Epidermal melanocyte (primary cell): ENCODE measurements around the gene LCLAT1.

Experiments
- DNase-seq: peaks from one replicate; pipeline ENCODE4 v3.0.0; 2011; ENCODE audit warnings: low spot score; ENCODE audit not compliant: insufficient read length

The LCLAT1 gene

DNA sequence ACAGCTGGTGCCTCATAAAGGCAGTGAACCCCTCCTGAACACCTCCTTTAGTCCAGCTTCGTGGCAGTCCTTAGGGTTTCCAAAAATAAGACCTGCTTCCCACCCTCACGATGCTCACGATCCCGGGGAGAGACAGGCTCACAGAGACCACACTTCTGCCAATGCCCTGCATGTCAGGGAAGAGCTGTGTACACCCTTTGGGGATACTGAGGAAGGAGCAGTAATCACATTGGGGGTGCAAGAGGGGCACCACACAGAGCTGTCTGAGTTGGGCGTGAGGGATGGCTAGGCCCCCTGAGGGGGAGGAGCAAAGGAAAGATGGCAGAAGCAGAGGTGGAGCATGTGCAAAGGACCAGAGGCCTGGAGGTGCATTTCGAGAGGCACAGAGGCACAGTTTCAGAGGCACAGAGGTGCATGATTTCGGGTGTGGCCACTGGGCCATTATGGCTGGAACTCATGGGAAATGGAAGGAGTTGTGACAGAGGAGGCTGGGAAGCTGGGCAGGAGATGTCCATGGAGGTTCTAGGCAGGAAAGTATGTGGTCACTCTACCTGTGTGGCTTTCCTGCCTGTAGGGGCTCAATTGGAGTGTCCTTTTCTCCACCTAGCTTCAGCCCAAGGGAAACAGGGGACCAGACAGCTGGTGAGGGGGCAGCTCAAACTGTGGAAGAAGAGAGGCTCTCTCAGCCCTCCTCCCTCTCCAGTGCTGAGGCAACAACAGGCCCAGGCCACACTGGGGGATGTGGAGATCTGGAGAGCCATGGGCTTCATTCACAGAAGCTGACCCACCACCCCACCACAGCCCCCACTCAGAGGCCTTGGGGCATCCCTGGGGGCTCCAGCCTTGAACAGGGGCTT lies 244.3 kb downstream of the LCLAT1 start:
- no peak for DNase-seq

GRCh38 chr2:30691948-30692828 lies 245.1 kb downstream of the LCLAT1 start:
- DNase-seq = no peak

DNA sequence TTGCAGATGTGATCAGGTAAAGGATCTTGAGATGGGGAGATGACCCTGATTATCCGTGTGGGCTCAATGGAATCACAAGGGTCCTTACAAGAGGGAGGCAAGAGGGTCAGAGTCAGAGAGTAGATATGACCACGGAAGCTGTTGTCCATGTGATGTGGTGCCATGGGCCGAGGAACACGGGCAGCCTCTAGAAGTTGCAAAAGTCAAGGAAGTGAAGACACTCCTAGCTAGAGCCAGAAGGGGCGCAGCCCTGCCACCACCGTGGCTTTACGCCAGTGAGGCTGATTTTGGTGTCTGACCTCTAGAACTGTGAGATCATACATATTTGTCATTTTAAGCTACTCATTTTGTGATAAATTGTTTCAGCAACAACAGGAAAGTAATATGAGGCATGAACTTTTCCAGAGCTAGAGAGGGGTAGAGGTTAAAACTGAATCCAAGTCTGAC lies 245.8 kb downstream of the LCLAT1 start:
- no peak for DNase-seq
